Lung (tissue), 10 donors: ENCODE results near the gene POTEB3. TPM values are rescaled to one million over a fixed set of nuclear protein-coding genes. Genes with fewer than 3 reads are reported as not detected.
"Not testable (repeated sequence)": the region's sequence is repeated elsewhere in the genome, so short reads cannot be mapped to it uniquely, and the experiment has no call there.

Source experiments
- ATAC-seq: fragments of 200-7000 bp; cut with Tn5 transposase; one replicate; pipeline ENCODE4 v1.9.1; 2020; ENCODE audit warnings: moderate number of reproducible peaks; ENCODE audit not compliant: insufficient read depth, low FRiP score
- DNase-seq, 3 donors: peaks; one replicate each; pipeline ENCODE4 v3.0.0-alpha.2; 2013 to 2017
- H3K27ac ChIP-seq, 2 donors: one replicate each; pipeline ENCODE4 v1.5.1; 2013; ENCODE audit warnings: mild to moderate bottlenecking in 2 of 2, moderate library complexity in 2 of 2, control low read depth in 1 of 2, inconsistent platforms in 1 of 2, low read depth in 1 of 2, low read length in 1 of 2
- H3K27me3 ChIP-seq, 3 donors: one replicate each; pipeline ENCODE4 v1.5.1; 2013; ENCODE audit warnings: low read length in 2 of 3; ENCODE audit not compliant: control insufficient read depth in 3 of 3, insufficient read depth in 3 of 3
- H3K36me3 ChIP-seq, 4 donors: one replicate each; pipeline ENCODE4 v1.5.1; 2013; ENCODE audit warnings: low read length in 4 of 4, mild to moderate bottlenecking in 1 of 4, moderate library complexity in 1 of 4; ENCODE audit not compliant: control insufficient read depth in 4 of 4, insufficient read depth in 4 of 4
- H3K4me1 ChIP-seq, 5 donors: one replicate each; pipeline ENCODE4 v1.5.1; 2013; ENCODE audit warnings: low read length in 5 of 5, mild to moderate bottlenecking in 2 of 5, moderate library complexity in 1 of 5; ENCODE audit not compliant: control insufficient read depth in 5 of 5, insufficient read depth in 5 of 5
- H3K4me3 ChIP-seq: one replicate; pipeline ENCODE4 v1.5.1; 2013; ENCODE audit warnings: mild to moderate bottlenecking, control low read depth, moderate library complexity
- H3K9ac ChIP-seq, 2 donors: one replicate each; pipeline ENCODE4 v1.5.1; 2013; ENCODE audit warnings: low read length in 2 of 2, control low read depth in 1 of 2; ENCODE audit not compliant: insufficient read depth in 1 of 2
- H3K9me3 ChIP-seq, 4 donors: one replicate each; pipeline ENCODE4 v1.5.1; 2013; ENCODE audit warnings: low read length in 3 of 4, mild to moderate bottlenecking in 1 of 4, moderate library complexity in 1 of 4; ENCODE audit not compliant: control insufficient read depth in 4 of 4, insufficient read depth in 3 of 4
- whole genome bisulfite sequencing, 2 donors: extraction: QIAGEN DNeasy Blood & Tissue Kit; methylation state at CpG; one replicate each; pipeline ENCODE4 v1.1.7; 2013; 5-methylcytosine and 5-hydroxymethylcytosine counted together
- polyA plus RNA-seq, 2 donors: library from polyadenylated mRNA; stranded (reverse); fragments of 200-250 nt; gene quantifications; one replicate each; pipeline ENCODE4 v1.2.1, GENCODE V29; 2013
- total RNA-seq, 2 donors: library from RNA; depleted of rRNA in 1 of 2; stranded (reverse); fragments of >200 nt in 1 of 2; gene quantifications; one replicate each; pipeline ENCODE4 v1.2.1, GENCODE V29; 2014 to 2021
- donor health status: Bipolar disorder and iron deficiency.
- donor health status: healthy.
- donor health status: DM: yes; HTN: yes; CAD: no.

Gene POTEB3
- total and polyA plus RNA-seq, 4 donors = not detected

DNA sequence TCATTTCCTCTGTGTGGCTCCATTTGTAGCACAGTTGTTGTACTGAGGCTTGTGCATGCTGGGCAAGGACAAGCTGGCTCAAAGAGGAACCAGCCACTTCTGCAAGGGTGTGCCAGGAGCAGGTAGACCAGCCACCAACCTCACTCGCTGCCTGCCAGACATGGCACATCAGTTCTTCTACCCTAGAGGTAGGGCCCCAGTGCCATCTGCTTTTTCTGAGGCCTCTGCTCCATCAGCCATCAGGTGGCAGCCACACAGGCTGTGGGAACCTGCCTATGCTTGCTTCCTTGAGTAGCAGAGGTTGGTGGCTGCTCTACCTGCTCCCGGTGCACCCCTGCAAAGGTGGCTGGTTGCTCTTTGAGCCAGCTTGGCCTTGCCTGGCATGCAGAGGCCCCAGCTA, 42.6 kb downstream of the POTEB3 start:
- not testable (repeated sequence) for H3K9ac ChIP-seq, H3K27ac ChIP-seq, ATAC-seq, H3K4me3 ChIP-seq, H3K27me3 ChIP-seq, H3K36me3 ChIP-seq, H3K4me1 ChIP-seq, H3K9me3 ChIP-seq, DNase-seq
- 100% methylated on average over 1 to 2 of the region's 2 CpGs for WGBS, 2 donors

DNA sequence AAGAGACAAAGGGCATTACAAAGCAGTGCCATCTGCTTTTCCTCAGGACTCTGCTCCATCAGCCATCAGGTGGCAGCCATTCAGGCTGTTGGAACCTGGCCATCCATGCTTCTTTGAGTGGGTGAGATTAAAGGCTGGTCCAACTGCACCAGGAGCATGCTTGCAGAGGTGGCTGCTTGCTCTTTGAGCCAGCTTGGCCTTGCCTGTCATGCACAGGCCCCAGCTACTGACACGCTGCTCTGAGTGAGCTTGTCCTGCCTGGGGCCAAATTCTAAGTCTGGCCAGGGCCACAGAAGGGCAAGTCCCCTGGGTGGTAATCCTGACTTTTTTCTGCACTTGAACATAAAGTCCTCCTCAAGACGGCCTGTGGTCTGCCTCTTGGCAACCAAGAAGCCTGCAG, 43.1 kb downstream of the POTEB3 start:
- H3K4me3 ChIP-seq = not testable (repeated sequence)

DNA sequence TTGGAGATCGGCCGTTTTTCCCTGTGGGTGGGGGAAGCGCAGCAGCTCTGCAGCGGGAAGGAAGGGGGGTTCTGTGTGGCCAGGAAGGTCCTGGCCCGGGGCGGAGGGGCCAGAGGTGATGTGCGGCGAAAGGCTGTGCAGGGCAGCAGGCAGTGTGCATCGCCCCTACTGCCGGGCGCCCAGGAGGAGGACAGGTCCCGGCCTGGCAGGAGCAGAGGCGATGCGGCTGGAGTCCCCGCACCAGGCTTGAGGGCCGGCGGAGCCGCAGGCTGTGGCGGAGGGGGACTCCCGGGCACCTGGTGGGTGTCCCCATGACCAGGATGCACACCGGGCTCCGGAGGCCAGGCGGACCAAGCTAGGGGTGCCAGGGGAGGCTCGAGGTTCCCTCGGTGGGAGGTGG, 54.3 kb downstream of the POTEB3 start:
- not testable (repeated sequence) for H3K36me3 ChIP-seq, H3K27ac ChIP-seq, H3K4me3 ChIP-seq, H3K9me3 ChIP-seq, H3K9ac ChIP-seq, ATAC-seq, H3K27me3 ChIP-seq, DNase-seq, H3K4me1 ChIP-seq
- WGBS, 2 donors = 94% methylated on average over 16 of the region's 25 CpGs; no CpG with 5 or more reads in 1 of the 2 donors

More for the DNA sequence above, 43.1 kb downstream of the POTEB3 start:
- not testable (repeated sequence) for H3K27me3 ChIP-seq, H3K9me3 ChIP-seq, H3K9ac ChIP-seq, DNase-seq, ATAC-seq, H3K36me3 ChIP-seq, H3K4me1 ChIP-seq, H3K27ac ChIP-seq
- WGBS, 2 donors = 95% methylated on average over 1 of the region's 2 CpGs; no CpG with 5 or more reads in 1 of the 2 donors

DNA sequence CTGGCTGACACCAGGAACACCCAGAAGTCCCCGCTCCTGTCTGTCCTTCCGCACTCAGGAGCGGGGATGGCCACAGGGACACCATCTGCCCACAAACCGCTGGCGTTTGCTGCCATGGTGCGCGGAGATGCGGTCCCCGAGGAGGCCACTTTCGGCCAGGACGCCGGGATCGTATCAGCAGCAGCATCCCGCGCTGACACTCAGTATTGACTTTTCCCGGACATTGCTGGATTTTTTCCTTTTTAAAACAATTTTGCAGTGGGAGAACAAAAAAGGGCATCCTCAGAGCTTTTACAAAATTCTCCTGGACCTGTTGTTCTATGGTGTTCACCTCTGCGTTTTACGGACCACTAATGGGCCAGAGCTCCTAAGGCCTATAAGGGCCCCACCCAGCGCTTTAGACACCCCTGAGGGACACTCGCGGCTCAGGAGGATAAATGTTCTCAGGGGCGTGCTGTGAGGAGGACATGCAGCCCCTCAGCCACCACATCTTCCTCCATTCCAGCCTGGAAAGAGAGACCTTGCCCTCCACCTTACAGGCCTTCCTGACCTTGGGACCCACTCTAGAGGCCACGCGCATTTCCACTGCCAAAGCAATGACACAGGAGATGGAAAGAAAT, 56.3 kb downstream of the POTEB3 start:
- not testable (repeated sequence) for H3K9me3 ChIP-seq, H3K9ac ChIP-seq, H3K36me3 ChIP-seq, ATAC-seq, H3K27ac ChIP-seq, H3K4me3 ChIP-seq, H3K27me3 ChIP-seq, H3K4me1 ChIP-seq, DNase-seq
- WGBS, 2 donors = 83 to 97% methylated on average over 1 to 12 of the region's 24 CpGs

DNA sequence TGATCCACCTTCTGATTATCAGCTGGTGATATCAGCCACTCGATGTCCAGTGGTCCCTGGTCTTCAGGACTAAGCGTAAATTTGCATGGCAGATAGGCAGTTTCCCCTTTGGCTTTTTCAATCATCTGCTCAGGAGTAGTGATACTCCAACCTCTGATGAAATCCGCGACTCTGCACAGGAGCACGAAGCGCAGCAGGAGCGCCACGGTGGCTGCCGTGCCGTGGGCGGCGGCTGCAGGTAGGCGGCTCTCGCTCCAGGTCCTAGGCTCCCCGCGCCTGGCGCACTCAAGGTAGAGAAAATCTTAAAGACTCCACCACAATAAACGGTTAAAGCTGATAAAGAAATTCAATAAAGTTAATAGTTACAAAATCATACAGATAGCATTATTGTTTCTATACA, 66.6 kb downstream of the POTEB3 start:
- H3K4me1 ChIP-seq, H3K4me3 ChIP-seq, DNase-seq, H3K27ac ChIP-seq, ATAC-seq, H3K9ac ChIP-seq, H3K27me3 ChIP-seq, H3K36me3 ChIP-seq, H3K9me3 ChIP-seq: not testable (repeated sequence)
- 86% methylated on average over 16 of the region's 18 CpGs; no CpG with 5 or more reads in 1 of the 2 donors for WGBS, 2 donors

DNA sequence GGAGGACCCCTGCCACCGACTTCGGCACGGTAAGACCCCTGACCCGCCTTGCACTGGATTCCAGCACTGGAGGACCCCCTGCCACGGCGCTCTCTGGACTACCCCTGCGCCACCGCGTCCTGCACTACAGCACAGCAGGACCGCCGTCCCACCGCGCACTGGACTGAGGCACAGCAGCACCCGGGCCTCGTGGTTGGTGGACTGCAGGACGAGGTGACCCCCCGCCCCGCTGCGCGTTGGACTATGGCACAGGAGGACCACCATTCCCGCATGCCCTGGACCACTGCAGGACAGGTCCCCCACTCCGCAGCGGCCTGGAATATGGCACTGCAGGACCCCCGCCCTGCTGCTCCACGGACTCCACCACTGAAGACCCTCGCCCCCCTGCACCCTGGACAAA, 71.1 kb downstream of the POTEB3 start:
- not testable (repeated sequence) for H3K4me3 ChIP-seq, H3K9ac ChIP-seq, H3K27me3 ChIP-seq, H3K27ac ChIP-seq, ATAC-seq, H3K9me3 ChIP-seq, H3K36me3 ChIP-seq, H3K4me1 ChIP-seq, DNase-seq
- 92% methylated on average over 7 of the region's 26 CpGs; no CpG with 5 or more reads in 1 of the 2 donors for WGBS, 2 donors

DNA sequence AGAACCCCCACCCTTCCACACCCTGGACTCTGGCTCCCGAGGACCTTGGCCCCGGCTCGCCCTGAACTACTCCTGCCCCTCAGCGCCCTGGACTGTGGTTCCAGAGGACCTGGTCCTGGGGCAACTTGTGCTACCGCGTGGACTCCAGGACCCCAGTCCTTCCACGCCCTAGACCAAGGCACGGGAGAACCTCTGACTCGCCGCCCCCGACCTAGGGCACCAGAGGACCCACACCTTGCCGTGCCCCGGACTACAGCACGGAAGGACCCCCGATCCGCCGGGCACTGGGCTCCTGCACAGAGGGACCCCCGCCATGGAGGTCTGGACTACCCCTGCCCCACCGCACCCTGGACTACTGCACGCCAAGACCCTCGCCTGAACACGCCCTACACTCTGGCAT, 71.7 kb downstream of the POTEB3 start:
- H3K36me3 ChIP-seq, H3K4me1 ChIP-seq, DNase-seq, H3K4me3 ChIP-seq, H3K9ac ChIP-seq, H3K27ac ChIP-seq, H3K9me3 ChIP-seq, ATAC-seq, H3K27me3 ChIP-seq: not testable (repeated sequence)
- 96 to 100% methylated on average over 1 to 13 of the region's 22 CpGs for WGBS, 2 donors
